Measurements from ENCODE around the gene GAL. TPM values are rescaled to one million over a fixed set of nuclear protein-coding genes. Genes with fewer than 3 reads are reported as not detected.

The GAL gene
- total and polyA plus RNA-seq, 11 donors: 0.35 to 7.0 (median 1.0) TPM; not detected in 6

DNA sequence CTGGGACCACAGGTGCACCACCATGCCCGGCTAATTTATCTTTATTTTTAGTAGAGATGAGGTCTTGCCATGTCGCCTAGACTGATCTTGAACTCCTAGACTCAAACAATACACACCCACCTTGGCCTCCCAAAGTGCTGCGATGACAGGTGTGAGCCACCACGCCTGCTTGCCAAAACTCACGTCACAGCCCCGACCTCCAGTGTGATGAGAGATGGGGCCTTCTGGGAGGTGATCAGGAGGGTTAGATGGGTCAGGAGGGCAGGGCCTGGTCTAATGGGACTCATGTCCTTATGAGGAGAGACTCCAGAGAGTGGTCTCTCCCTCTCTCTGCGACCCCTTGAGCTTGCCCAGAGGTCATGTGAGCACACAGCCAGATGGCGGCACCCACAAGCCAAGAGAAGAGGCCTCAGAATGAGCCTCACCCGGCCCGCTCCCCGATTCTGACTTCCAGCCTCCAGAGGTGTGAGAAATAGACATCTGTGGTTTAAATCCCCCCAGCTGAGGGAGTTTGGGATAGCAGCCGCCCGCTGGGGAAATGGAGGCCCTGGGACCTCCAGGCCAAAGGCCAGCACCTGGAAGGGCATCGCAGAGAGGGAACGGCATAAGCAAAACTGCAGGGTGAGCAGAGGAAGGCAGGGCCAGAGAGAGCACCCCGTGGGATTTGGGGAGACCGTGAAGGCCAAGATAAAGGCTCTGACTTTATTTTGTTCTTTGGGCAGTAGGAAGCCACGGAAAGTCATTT, 24.1 kb upstream of the GAL start:
- H3K4me3 ChIP-seq: no peak overlapping the region
- H3K9me3 ChIP-seq: peaks cover 0 to 6% (median 1%) of the 10 kb centered on the region in 12 donors
- H3K27me3 ChIP-seq: peaks cover 0 to 21% (median 0%) of the 10 kb centered on the region in 9 donors
- no peak for TF ChIP-seq POLR2A (IDR thresholded peaks at IDR 0.05)
- no peak for TF ChIP-seq CTCF (IDR thresholded peaks at IDR 0.05)
- DNase-seq (no peak), ATAC-seq (no peak)
- peaks cover 0 to 11% (median 8%) of the 10 kb centered on the region in 12 donors for H3K4me1 ChIP-seq
- H3K36me3 ChIP-seq: no peaks in the 10 kb centered on the region
- intact Hi-C loops (cut with DNase I): loop anchor here in 1 of 10 donors (10.0 kb wide), 1 partner anchor 305 kb away; no protein-coding TSS in a partner anchor
- WGBS, 4 donors: 94 to 97% (median 95%) methylated on average over 18 of the region's 18 CpGs
- no peak overlapping the region for H3K27ac ChIP-seq

DNA sequence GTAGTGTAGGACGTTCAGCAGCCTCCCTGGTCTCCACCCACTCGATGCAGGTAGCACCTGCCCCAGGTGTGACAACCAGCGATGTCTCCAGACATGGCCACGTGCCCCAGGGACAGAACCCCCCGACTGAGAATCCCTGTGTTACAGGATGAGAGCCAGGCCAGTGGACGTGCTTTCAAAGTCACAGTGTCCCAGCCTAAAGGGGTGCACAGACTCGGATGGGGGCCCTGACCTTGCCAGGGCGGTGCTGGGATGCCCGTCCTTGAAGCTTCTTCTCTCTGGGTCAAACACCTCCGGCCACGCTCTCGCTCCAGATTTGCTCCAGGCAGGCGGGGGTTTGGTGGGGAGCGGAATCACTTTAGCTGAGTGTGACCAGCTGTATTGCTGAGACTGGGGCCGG, 23.3 kb upstream of the GAL start:
- no peaks in the 10 kb centered on the region for H3K9me3 ChIP-seq
- 81 to 92% (median 87%) methylated on average over 10 to 15 of the region's 15 CpGs for WGBS, 4 donors
- no peaks in the 10 kb centered on the region for H3K36me3 ChIP-seq
- peaks cover 0 to 22% (median 0%) of the 10 kb centered on the region in 9 donors for H3K27me3 ChIP-seq
- H3K4me1 ChIP-seq: peaks cover 0 to 11% (median 8%) of the 10 kb centered on the region in 12 donors
- TF ChIP-seq POLR2A (IDR thresholded peaks at IDR 0.05) (no peak), CTCF (IDR thresholded peaks at IDR 0.05) (no peak)
- intact Hi-C loops (cut with DNase I): loop anchor here in 1 of 10 donors (10.0 kb wide), 1 partner anchor 304 kb away; no protein-coding TSS in a partner anchor
- H3K27ac ChIP-seq: no peak overlapping the region
- H3K4me3 ChIP-seq: no peak overlapping the region
- ATAC-seq (no peak), DNase-seq (no peak)

- DNase-seq: no peak
- Histone ChIP-seq H3K27ac (no peak overlapping the region), H3K9me3 (no peaks in the 10 kb centered on the region), H3K36me3 (no peaks in the 10 kb centered on the region), H3K27me3 (peaks cover 0 to 30% (median 0%) of the 10 kb centered on the region in 9 donors), H3K4me3 (no peak overlapping the region), H3K4me1 (peaks cover 0 to 11% (median 8%) of the 10 kb centered on the region in 12 donors)
- ATAC-seq: no peak
- intact Hi-C loops (cut with DNase I): loop anchor here in 1 of 10 donors (10.0 kb wide), 1 partner anchor 303 kb away; no protein-coding TSS in a partner anchor
- TF ChIP-seq CTCF (IDR thresholded peaks at IDR 0.05) (no peak), POLR2A (IDR thresholded peaks at IDR 0.05) (no peak)
- WGBS, 4 donors: 79 to 85% (median 79%) methylated on average over 17 to 18 of the region's 18 CpGs
Measured at GRCh38 chr11:68661697-68662603, 22.4 kb upstream of the GAL start.

Data from heart left ventricle (tissue), 16 donors.